Skeletal muscle cell (primary cell): ENCODE results near the gene RNU4-1.
"Not testable (repeated sequence)": the region's sequence is repeated elsewhere in the genome, so short reads cannot be mapped to it uniquely, and the experiment has no call there.

Experiments
- DNase-seq: peaks from one replicate; pipeline ENCODE4 v3.0.0-alpha.2; 2010; ENCODE audit warnings: low read depth
- H3K4me3 ChIP-seq: 2 replicates; pipeline ENCODE4 v1.5.1; 2011; ENCODE audit warnings: low read depth, mild to moderate bottlenecking, control low read depth, low read length, moderate library complexity

The RNU4-1 gene

DNA sequence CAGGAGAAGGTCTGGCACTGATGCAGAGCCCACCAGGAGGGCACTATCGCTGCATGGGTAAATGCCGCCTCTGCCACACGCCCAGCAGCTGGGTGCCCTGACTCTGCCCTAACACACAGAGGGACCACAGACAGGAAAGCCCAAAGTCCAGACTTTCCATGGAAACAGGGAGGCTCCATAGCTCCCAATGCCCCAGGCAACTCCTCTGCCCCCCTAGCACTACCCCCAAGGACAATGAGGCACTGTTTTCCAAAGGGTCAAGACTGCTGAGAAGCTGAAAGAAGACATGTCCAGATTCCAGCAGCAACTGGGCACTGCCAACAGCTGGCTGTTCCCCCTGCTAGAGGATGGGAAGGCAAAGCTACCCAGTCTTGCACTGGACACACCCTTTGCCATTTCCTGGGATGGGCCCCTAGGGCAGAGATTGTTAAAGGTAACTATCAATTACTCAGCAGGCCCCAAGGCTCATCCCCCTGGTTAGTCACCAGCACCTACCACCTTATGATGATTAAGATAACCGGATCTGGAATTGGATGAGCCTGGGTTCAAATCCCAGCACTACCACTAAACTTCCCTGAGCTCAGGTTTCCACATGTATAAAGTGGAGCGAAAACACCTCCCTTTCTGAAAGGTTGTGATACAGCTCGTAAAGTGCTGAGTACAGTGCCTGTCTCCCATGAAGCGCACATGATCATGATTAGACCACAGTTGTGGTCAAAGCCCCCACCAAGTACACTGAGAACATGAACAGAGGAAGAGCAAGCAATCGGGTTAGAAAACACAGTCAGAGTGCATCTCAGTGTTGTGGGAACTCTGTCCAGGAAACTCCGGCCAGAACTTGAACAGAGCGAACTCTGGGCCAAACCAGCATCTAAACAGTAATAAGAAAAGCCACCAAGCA, 30.8 kb downstream of the RNU4-1 start:
- DNase-seq = no peak
- peak overlapping the region; percentile 87 for H3K4me3 ChIP-seq

DNA sequence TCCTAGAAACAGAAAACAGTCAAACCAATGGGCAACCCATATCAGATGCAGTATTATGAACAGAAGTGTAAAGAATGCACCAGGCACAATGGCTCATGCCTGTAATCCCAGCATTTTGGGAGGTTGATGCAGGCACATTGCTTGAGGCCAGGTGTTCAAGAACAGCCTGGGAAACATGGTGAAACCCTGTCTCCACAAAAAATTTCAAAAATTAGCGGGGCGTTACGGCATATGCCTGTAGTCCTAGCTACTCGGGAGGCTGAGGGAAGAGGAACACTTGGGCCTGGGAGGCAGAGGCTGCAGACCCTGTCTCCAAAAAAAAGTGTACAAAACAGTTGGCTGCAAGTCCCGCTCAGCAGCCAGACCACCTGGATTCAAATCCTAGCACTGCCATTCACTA, 32.4 kb downstream of the RNU4-1 start:
- no peak for DNase-seq
- H3K4me3 ChIP-seq = no peak overlapping the region

- no peak overlapping the region for H3K4me3 ChIP-seq
- DNase-seq = no peak
Measured at GRCh38 chr12:120259418-120260202, 33.4 kb downstream of the RNU4-1 start.

- no peak overlapping the region for H3K4me3 ChIP-seq
- no peak for DNase-seq
Measured at GRCh38 chr12:120258323-120258896, 34.6 kb downstream of the RNU4-1 start.

DNA sequence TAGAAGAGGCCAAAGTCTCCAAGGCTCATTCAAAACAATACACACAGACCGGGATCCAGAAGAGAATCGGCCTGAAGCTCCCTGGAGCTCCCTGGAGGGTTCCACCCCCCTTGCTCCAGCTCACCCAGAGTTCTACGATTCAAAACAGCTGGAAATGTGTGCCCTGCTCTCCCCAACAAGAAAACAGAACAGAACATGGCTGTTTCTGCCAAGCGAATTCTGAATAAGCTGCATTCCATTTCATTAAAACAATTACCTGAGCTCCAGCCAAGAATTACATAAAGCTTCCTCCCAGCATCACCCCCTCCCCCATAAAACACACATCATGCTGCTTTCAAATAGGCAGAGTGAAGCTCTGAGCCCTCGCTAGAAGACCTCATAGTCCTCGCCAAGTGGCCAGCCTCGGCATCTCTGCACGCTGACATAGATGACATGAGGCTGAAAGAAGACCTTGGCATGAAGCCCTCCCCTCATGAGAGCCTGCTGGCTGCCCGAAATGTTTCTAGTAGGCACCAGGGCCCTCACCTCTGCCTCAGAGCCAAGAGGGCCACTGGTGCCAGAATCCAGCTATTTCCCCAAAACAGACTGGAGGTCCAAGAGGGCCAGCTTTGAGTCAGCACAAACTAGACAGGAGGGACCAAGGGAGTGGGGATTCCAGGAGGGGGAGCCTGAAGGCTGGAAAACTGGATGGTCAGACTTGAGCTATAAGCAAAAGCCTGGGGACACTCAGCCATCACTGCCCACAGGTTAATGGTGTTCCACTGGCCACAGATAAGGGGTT, 35.8 kb downstream of the RNU4-1 start:
- H3K4me3 ChIP-seq = peak overlapping the region; percentile 6
- DNase-seq = peak; percentile 86

- no peak for DNase-seq
- no peak overlapping the region for H3K4me3 ChIP-seq
Measured at GRCh38 chr12:120254809-120255208, 38.2 kb downstream of the RNU4-1 start.

DNA sequence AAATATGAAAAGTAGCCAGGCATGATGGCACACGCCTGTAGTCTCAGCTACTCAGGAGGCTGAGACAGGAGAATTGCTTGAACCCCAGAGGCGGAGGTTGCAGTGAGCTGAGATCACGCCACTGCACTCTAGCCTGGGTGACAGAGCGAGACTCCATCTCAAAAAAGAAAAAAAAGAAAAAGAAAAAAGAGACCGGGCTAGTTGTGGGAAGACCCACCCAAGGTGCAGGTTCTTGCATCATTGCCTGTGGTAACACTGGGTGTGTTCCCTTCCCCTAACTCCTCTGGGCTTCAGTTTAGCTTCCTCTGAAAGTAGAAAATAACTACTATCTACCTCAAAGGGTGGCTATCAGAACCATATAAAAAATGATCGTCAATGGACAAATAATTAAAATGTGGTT, 39.7 kb downstream of the RNU4-1 start:
- H3K4me3 ChIP-seq, DNase-seq: not testable (repeated sequence)

- H3K4me3 ChIP-seq = no peak overlapping the region
- no peak for DNase-seq
Measured at GRCh38 chr12:120252071-120252906, 40.7 kb downstream of the RNU4-1 start.

- DNase-seq, H3K4me3 ChIP-seq: not testable (repeated sequence)
Measured at GRCh38 chr12:120251364-120252070, 41.5 kb downstream of the RNU4-1 start.

DNA sequence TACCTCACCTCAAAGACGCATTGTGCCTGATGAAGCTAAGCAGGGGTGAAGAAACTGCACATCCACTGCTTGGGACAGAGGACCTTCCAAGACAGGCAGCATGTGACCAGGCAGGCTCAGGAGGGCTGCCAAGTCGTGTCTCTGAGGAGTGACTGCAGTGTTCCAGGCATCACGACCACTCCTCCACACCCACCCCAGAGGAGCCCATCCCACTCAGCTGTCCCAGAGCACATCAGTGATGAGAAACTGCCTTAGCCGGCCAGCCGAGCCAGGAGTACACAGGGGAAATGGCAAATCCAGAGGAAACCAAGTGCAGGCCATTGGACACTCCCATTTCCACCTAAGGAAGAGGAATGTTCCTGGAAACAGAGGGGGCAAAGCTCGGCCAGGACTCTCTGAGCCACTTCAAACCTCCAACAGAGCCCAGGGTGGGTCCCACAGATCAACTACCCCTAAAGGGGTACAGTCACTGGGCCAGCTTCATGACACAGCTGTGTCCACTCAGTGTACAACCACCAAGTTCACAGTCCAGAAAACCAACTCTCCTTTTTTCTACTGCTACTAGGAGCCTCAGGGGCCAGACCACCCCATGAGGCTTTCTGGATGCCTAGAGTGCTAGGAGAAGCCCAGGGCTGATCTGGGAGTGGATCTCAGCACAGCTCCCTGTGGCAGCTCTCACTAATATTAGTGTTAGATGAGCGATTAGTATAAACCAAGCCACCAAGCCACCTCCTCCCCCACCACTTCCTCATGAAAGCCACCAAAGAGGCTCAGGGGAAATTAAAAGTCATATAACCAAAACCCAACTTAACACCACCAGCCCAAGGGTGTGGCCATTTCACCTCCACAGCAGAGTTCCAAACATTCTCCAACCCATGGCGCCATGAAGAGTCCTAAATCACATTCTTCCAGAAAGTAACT, 42.9 kb downstream of the RNU4-1 start:
- no peak for DNase-seq
- no peak overlapping the region for H3K4me3 ChIP-seq

DNA sequence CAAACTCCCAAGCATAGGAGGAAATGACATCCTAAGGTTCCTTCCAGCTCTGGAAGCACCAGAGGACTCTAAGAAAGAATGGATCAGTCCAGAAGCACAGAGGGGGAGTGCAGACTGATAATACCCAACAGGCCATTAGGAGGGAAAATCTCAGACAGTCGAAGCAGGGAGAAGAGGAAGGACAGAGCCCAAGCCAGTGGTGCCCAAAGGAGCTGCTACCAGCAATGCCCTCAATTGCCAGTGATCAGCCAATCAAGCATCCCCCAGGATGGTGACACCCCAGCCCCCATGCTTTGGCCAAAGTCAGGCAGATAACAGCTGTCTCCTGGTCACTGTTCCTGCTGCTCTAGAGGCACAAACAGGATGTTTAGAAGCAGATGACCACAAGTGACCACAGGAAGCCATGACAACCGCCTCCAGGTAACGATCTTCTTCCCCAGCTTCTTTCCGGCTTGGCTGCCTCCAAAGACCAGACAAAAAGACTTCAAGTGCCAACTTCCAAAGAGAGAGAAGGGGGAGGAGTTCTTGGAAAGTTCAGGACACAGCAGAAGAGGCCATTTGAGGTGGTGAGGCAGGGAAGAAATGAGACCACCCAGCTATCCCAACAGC, 43.7 kb downstream of the RNU4-1 start:
- no peak for DNase-seq
- no peak overlapping the region for H3K4me3 ChIP-seq

DNA sequence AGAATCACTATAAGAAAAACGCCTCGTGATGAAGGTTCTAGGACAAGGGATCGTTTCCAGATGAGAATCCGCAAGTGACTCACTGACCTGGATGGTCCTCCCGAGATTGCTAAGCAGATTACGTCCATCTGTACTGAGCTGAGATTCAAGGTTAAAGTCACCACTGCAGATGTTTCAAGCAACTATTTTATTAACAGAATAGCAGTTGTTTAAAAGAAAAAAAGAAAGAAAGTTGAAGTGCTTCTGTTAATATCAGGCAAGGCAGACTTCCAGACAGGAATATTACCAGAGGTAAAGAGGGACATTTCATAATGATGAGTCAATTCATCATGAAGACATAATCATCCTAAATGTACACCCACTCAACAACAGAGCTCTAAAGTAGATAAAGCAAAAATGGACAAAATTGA, 45.4 kb downstream of the RNU4-1 start:
- peak; percentile 59 for DNase-seq
- no peak overlapping the region for H3K4me3 ChIP-seq

DNA sequence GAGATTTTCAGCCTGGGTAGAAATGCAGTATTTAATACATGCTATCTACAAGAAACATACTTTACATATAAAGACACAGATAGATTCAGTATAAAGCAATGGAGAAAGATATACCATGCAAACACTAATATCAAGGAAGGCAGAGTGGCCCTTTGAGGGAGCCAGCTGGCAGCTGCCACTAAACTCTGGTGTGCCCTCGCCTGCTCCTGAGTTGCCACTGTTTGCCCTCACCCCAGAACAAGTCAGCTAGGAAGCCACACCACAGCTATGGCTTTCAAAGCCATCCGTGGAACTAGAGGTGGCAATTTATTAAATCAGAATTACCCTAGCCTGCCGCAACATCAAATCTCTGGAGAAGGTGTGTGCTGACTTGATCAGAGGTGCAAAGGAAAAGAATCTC, 45.9 kb downstream of the RNU4-1 start:
- no peak overlapping the region for H3K4me3 ChIP-seq

GRCh38 chr12:120246705-120247104, 46.3 kb downstream of the RNU4-1 start:
- not testable (repeated sequence) for H3K4me3 ChIP-seq

More for the DNA sequence above, 45.9 kb downstream of the RNU4-1 start:
- no peak for DNase-seq

More at GRCh38 chr12:120246705-120247104, 46.3 kb downstream of the RNU4-1 start:
- not testable (repeated sequence) for DNase-seq
